ENCODE results near the gene AXIN1.
A peak's percentile ranks its signal among the peaks of the same experiment; 100 is the strongest.
"Not testable (repeated sequence)": the region's sequence is repeated elsewhere in the genome, so short reads cannot be mapped to it uniquely, and the experiment has no call there.

Gene AXIN1

GRCh38 chr16:331181-331814, 21.2 kb downstream of the AXIN1 start:
- DNase-seq, result not testable (repeated sequence)

DNA sequence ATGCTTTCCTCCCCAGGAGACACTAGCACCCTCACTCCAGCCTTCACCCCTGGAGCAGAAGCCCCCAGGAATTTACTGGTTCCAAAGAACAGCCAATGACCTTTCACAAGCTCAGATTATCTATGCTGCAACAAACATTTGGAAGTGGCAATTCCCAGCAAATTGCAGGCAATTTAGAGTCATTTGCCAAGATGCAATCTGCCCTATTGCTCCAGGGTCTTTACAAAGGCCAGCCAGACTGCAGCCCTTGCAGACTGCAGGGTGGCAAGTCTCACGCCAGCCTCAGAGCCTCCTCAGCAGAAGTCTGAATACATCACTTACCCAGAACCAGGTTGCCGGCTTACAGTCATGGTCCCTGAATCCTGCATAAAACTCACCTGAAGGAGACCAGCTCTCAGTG, 21.8 kb downstream of the AXIN1 start:
- DNase-seq, result no peak

GRCh38 chr16:325375-326145, 27.0 kb downstream of the AXIN1 start:
- no peak for DNase-seq

- peak; percentile 81 to 83 for DNase-seq
These were observed 27.8 kb downstream of the AXIN1 start for GRCh38 chr16:324451-325334.

DNA sequence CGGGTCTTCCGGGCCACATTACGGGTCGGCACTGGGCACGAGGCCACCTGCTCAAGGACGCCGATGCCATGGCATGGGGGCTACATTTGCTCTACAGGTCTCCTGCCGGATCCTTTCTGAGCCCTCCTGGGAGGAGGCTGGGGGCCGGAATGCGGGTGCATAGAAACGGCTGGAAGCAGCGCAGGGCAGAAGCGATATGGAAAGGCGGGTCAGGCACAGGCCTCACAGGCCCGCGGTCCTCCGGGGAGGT, 28.4 kb downstream of the AXIN1 start:
- no peak for DNase-seq

DNA sequence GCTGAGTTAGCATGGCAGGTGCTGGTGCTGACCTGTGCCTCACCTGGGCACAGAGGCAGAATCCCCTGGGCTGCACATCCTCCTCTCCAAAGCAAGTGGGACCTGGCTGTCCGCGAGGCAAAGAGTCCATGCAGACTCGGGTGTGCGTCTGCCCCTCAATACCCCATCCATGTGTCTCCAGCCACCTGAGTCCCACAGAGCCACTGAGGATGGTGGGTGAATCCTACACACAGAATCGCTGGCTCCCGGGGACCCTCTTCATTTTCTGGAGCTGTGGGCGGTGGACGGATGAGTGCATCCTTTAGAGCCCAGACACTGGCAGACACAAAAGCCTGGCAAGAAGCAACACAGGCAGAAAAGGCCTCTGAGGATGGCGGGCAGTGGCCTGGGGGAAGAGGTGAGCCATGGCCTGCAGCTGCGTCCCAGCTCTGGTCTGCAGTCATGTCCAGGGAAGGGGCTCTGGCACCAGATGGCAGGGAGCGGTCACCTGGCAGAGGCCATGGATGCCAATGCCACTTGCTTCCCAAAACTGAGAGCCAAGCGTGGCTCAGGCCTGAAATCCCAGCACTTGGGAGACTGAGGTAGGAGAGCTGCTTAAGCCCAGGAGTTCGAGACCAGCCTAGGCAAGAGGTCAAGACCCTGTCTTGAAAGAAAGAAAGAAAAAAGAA, 29.9 kb downstream of the AXIN1 start:
- no peak for DNase-seq

GRCh38 chr16:321532-321931, 31.0 kb downstream of the AXIN1 start:
- no peak for DNase-seq

DNA sequence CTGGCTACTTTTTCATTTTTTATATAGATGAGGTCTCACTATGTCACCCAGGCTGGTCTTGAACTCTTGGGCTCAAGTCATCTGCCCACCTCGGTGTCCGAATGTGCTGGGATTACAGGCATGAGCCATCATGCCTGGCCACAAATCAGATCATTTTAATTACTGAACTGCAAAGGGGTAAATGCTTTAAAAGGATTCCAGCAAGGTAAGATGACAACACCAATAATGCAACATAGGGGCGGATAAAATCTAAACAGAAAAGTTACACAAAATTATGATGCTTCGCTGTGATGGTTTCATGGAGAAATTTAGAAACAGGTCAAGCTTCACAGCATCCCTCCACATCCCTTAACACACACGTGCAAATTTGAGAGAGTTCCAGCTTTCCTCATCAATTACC, 32.3 kb downstream of the AXIN1 start:
- DNase-seq, result no peak

DNA sequence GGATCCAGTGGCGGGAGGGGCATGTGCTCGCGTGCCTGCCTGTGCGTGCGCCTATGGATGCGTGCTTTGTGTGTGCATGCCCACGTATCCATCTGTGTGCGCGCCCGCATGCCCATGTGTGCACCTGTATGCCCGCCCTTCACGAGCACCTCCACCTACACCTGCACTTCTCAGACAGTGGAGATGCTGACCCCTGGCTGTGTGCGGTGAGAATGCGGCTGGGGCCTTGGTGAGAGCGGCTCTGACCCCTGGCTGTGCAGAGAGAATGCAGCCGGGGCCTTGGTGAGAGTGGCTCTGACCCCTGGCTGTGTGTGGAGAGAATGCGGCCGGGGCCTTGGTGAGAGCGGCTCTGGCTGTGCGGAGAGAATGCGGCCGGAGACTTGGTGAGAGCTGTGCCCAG, 33.9 kb downstream of the AXIN1 start:
- DNase-seq, result no peak

- no peak for DNase-seq
These were observed 34.9 kb downstream of the AXIN1 start for GRCh38 chr16:317583-317982.

DNA sequence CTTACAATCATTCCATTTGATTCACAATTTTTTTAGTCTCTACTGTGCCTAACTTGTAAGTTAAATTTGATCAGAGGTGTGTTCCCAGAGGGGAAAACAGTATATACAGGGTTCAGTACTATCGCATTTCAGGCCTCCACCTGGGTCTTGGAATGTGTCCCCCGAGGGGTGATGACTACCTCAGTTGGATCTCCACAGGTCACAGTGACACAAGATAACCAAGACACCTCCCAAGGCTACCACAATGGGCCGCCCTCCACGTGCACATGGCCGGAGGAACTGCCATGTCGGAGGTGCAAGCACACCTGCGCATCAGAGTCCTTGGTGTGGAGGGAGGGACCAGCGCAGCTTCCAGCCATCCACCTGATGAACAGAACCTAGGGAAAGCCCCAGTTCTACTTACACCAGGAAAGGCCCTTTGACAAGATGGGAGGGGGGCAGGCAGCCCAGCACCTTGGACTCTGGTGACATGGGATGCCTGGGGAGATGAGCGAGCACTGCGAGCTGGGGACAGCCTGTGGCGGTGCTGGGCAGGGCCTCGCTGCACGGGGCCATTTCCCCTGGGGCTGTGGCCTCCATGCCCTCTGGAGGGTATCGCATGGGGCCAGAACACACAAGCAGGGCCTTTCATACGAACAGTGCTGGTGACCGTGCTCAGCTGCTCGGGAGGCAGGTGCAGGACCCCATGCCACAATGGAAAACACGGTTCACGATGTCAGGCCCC, 35.6 kb downstream of the AXIN1 start:
- DNase-seq, result no peak

DNA sequence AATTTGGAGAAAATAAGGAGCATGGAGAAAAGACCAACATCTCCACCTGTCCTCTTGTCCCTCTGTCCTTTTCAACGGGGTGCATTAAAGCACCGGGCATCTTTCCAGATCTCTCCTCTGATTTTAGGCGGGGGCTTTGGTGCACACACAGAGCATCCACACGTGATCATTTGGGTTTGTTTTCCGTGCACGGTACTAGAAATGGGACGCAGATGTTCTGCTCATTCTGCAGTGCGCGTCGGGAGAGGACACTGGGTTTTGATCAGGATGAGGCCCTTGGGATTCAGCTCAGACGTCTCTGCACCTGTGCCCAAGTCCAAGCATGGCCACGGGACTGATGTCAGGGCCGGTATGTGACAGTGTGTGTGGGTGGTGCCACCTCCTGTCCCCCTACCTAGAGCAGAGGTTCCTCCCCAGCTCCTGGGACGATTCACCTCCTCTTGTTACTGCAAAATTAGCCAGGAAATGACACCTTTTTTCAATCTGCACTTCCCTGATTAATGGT, 37.7 kb downstream of the AXIN1 start:
- no peak for DNase-seq

GRCh38 chr16:314351-314750, 38.2 kb downstream of the AXIN1 start:
- DNase-seq, result no peak

DNA sequence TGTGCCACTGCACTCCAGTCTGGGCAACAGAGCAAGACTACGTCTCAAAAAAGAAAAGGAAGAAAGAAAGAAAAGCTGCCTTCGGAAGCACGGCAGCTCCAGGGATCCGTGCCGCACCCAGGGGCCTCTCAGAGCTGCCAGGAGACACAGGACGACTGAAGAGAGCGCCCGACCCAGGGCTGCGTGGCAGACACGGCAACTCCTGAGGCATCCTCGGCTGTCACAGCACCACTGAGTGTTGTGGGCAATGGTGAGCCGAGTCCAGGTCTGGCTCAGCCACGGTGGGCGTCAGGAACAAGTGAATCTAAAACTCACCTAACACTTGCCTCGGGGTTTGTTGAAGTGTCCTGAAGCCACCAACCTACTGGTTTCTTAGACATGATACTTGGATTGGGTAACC, 40.8 kb downstream of the AXIN1 start:
- no peak for DNase-seq

DNA sequence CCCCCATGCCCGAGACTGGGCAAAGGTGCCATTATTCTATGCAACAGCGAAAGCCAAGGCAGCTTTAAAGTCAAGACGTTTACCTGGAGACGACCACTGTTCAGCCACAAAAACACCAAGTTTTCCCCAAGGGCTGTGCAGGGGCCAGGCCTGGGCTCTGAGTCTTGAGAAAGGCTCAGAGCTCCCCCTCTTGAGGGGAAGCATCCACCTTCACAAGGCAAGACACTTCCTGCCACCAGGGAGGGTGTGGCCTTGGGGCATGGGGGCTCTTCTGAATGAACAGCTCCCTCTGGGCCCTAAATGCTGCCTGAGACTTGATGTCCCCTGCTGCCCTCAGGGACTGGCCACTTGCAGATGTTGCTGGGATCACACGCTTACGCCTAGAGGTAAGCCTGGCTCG, 43.0 kb downstream of the AXIN1 start:
- DNase-seq, result peak in 1 of 2 donors; percentile 23

- no peak for DNase-seq
These were observed 44.7 kb downstream of the AXIN1 start for GRCh38 chr16:307691-308312.

DNA sequence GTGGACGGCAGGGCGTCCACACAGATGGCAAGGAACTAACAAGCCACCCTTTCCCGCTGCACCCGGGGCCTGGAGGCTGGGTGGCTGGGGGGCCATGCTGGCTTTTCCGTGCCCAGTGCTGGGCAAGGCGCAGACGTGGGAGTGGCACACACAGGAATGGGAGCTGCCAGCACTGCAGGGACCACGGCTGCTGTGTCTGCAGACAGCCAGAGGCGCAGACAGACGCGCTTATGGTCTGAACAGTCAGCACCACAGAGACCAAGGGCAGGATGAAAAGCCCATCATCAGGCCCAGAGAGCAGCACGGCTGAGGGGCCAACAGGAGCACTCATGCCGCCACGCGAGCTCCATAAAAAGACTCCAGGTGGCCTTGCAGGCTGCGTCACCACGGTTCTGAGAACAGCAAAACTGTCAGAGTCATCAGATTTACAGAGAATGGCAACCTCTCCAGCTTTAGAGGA, 45.6 kb downstream of the AXIN1 start:
- no peak for DNase-seq

DNA sequence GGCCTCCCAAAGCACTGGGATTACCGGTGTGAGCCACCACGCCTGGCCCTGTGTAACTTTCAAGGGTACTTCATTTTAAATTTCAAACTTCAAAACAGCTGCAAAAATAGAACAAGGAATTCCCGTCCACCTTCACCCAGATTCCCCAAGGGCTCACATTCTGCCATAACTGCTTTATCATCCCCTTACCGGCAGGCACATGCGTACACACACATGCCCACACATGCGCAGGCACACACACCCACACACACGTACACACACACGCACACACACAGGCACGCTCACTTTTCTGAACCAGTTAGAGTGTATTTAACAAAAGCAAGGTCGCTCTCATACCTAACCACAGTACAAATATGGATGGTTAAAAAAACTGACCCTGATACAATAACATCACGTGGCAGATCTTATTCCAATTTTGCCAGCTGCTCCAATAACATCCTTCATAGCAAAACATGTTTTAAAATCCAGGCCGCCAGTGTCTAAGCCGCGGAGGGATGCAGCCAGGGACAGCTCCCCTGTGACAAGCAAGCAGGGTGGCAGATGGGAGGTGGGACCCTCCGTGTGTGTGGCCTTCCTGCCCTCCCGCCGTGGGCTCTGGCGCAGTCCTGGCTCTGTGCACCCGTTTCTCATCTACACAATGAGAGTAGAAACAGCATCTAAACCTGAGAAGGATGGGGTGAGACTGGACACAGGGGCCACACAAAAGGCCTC, 46.5 kb downstream of the AXIN1 start:
- no peak for DNase-seq

GRCh38 chr16:303760-304505, 48.6 kb downstream of the AXIN1 start:
- peak; percentile 30 to 42 for DNase-seq

GRCh38 chr16:301950-302349, 50.6 kb downstream of the AXIN1 start:
- DNase-seq, result no peak

- DNase-seq, result no peak
These were observed 51.3 kb downstream of the AXIN1 start for GRCh38 chr16:301235-301634.

Measured in CD4-positive, alpha-beta T cell treated with Interleukin-4 for 1 hour (primary cell).